Measurements from ENCODE around the gene MBOAT2. TPM values are rescaled to one million over a fixed set of nuclear protein-coding genes. Genes with fewer than 3 reads are reported as not detected.
"Not testable (repeated sequence)": the region's sequence is repeated elsewhere in the genome, so short reads cannot be mapped to it uniquely, and the experiment has no call there.

Gene MBOAT2
- total RNA-seq, 1 experiment from 2014 or later: 34.8 TPM

DNA sequence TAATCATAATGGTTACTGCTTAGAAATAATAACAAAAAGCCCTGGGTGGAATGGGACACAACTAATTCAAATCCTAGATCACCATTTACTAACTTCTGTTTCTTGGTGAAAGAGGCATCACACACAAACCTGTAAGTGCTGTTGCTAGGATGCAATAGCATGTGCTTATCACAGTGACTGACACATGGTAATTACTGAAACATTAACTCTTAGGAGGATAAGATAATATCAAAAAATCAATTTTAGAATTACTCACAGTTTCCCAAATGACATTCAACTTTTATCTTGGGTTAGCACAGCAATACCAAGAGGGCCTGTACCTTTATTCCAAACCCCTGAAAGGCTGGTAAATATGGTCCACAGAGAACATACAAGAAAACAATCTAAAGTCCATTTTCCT, 69.1 kb downstream of the MBOAT2 start:
- no peak for DNase-seq (ENCODE audit: low read depth, low spot score)

GRCh38 chr2:8932702-8933101, 70.8 kb downstream of the MBOAT2 start:
- no peak for ATAC-seq

More for the DNA sequence above, 69.1 kb downstream of the MBOAT2 start:
- CTCF ChIA-PET: no interaction called here
- Histone ChIP-seq H3K9me3 (ENCODE audit: control insufficient read depth, insufficient read depth, low read depth, low read length) (no peaks in the 10 kb centered on the region), H3K27ac (ENCODE audit: low read length) (no peak overlapping the region), H3K36me3 (ENCODE audit: control insufficient read depth, insufficient read depth, low read length) (no peaks in the 10 kb centered on the region), H3K4me1 (ENCODE audit: control insufficient read depth, insufficient read depth, low read length) (no peaks in the 10 kb centered on the region), H3K4me3 (ENCODE audit: low read depth in 2 of 2, low read length in 2 of 2) (no peak overlapping the region), H3K27me3 (ENCODE audit: control insufficient read depth, insufficient read depth, low read length) (no peaks in the 10 kb centered on the region)
- in situ Hi-C loops (cut with HindIII; ENCODE audit: low pct_unique_long_range_greater_than_20kb, low sequenced_read_pairs): no loop called here
- intact Hi-C loops (cut with micrococcal nuclease; ENCODE audit: unreplicated experiment): no loop called here
- TF ChIP-seq TCF7L2 (IDR thresholded peaks at IDR 0.05; ENCODE audit: low read depth, low read length): no peak
- TF ChIP-seq SIN3A (IDR thresholded peaks at IDR 0.05; ENCODE audit: borderline replicate concordance, insufficient read depth, low read depth, low read length): no peak
- TF ChIP-seq CTCF (IDR thresholded peaks at IDR 0.05): no peak
- no TSS peak for BruUV-seq (replicated peaks)
- POLR2A ChIA-PET: no interaction called here
- no peak for ATAC-seq

DNA sequence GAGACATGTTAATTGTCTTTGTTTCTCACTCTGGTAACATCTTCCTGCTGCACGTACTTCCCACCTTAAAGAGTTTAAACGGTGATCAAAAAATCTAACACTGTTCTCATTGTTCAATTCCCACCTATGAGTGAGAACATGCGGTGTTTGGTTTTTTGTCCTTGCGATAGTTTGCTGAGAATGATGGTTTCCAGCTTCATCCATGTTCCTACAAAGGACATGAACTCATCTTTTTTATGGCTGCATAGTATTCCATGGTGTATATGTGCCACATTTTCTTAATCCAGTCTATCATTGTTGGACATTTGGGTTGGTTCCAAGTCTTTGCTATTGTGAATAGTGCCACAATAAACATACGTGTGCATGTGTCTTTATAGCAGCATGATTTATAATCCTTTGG, 73.3 kb downstream of the MBOAT2 start:
- intact Hi-C loops (cut with micrococcal nuclease; ENCODE audit: unreplicated experiment); DNase-seq (ENCODE audit: low read depth, low spot score); in situ Hi-C loops (cut with HindIII; ENCODE audit: low pct_unique_long_range_greater_than_20kb, low sequenced_read_pairs); H3K9me3 ChIP-seq (ENCODE audit: control insufficient read depth, insufficient read depth, low read depth, low read length); CTCF ChIA-PET; H3K27me3 ChIP-seq (ENCODE audit: control insufficient read depth, insufficient read depth, low read length); POLR2A ChIA-PET; H3K36me3 ChIP-seq (ENCODE audit: control insufficient read depth, insufficient read depth, low read length); H3K4me1 ChIP-seq (ENCODE audit: control insufficient read depth, insufficient read depth, low read length); ATAC-seq; BruUV-seq (replicated peaks); H3K4me3 ChIP-seq (ENCODE audit: low read depth in 2 of 2, low read length in 2 of 2); H3K27ac ChIP-seq (ENCODE audit: low read length): not testable (repeated sequence)

More at GRCh38 chr2:8932702-8933101, 70.8 kb downstream of the MBOAT2 start:
- Histone ChIP-seq H3K36me3 (ENCODE audit: control insufficient read depth, insufficient read depth, low read length) (no peaks in the 10 kb centered on the region), H3K4me3 (ENCODE audit: low read depth in 2 of 2, low read length in 2 of 2) (no peak overlapping the region), H3K4me1 (ENCODE audit: control insufficient read depth, insufficient read depth, low read length) (no peaks in the 10 kb centered on the region), H3K27me3 (ENCODE audit: control insufficient read depth, insufficient read depth, low read length) (no peaks in the 10 kb centered on the region), H3K9me3 (ENCODE audit: control insufficient read depth, insufficient read depth, low read depth, low read length) (no peaks in the 10 kb centered on the region), H3K27ac (ENCODE audit: low read length) (no peak overlapping the region)
- POLR2A ChIA-PET: no interaction called here
- BruUV-seq (replicated peaks): no TSS peak
- in situ Hi-C loops (cut with HindIII; ENCODE audit: low pct_unique_long_range_greater_than_20kb, low sequenced_read_pairs) (no loop called here), intact Hi-C loops (cut with micrococcal nuclease; ENCODE audit: unreplicated experiment) (no loop called here)
- CTCF ChIA-PET: no interaction called here
- TF ChIP-seq CTCF (IDR thresholded peaks at IDR 0.05) (no peak), TCF7L2 (IDR thresholded peaks at IDR 0.05; ENCODE audit: low read depth, low read length) (no peak), REST (IDR thresholded peaks at IDR 0.05; ENCODE audit: insufficient read depth in 1 of 2, low read depth in 2 of 2, low read length in 1 of 2) (no peak), SIN3A (IDR thresholded peaks at IDR 0.05; ENCODE audit: borderline replicate concordance, insufficient read depth, low read depth, low read length) (no peak), POLR2AphosphoS5 (IDR thresholded peaks at IDR 0.05; ENCODE audit: low read depth, low read length) (no peak)
- no peak for DNase-seq (ENCODE audit: low read depth, low spot score)

Data from Panc1 (cell line).